Mammary epithelial cell (primary cell): ENCODE results near the gene LRBA.

Experiments
- CTCF ChIP-seq, 2 donors: IDR thresholded peaks in 1 of 2; conservative IDR thresholded peaks in 1 of 2; 2 replicates each; pipeline ENCODE4 v1.5.1; 2011 to 2012; ENCODE audit warnings: inconsistent platforms in 2 of 2, low read length in 2 of 2, mild to moderate bottlenecking in 2 of 2, control low read depth in 1 of 2, low read depth in 1 of 2; ENCODE audit not compliant: insufficient read depth in 1 of 2; ENCODE audit errors: extremely low read depth in 1 of 2
- EZH2 ChIP-seq: IDR thresholded peaks from 2 replicates; pipeline ENCODE4 v1.6.1; 2012; ENCODE audit warnings: low read length, inconsistent platforms, borderline replicate concordance

GRCh38 chr4:150371869-150372268 is 643.2 kb downstream of the LRBA start:
- no peak for TF ChIP-seq CTCF (conservative IDR thresholded peaks at IDR 0.05 in 1 of 2, IDR thresholded peaks at IDR 0.05 in 1 of 2; ENCODE audit: extremely low read depth in 1 of 2, insufficient read depth in 1 of 2, low read depth in 1 of 2, low read length in 2 of 2)
- no peak for TF ChIP-seq EZH2
